HK-2 (cell line): Measurements from ENCODE around the gene ARHGAP8.
"Not testable (repeated sequence)": the region's sequence is repeated elsewhere in the genome, so short reads cannot be mapped to it uniquely, and the experiment has no call there.

ENCODE experiments used
- DNase-seq: peaks from one replicate; pipeline ENCODE4 v3.0.0-alpha.2; 2018; ENCODE audit not compliant: unreplicated experiment

ARHGAP8 gene

GRCh38 chr22:44739024-44739423, 13.4 kb upstream of the ARHGAP8 start:
- no peak for DNase-seq

DNA sequence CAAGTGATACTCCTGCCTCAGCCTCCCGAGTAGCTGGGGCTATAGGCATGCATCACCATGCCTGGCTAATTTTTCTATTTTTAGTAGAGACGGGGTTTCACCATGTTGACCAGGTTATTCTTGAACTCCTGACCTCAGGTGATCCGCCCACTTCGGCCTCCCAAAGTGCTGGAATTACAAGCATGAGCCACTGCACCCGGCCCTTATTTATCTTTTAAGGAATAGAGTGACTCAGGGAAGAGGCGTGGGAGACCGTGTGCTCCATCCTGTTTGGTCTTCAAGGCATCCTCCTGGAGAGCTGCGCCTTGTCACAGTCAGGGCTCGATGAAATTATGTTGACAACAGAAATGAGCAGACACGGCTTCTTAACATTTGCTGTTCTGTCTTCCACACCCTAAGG, 12.7 kb upstream of the ARHGAP8 start:
- peak; percentile 44 for DNase-seq

GRCh38 chr22:44740307-44740706, 12.1 kb upstream of the ARHGAP8 start:
- DNase-seq: no peak

DNA sequence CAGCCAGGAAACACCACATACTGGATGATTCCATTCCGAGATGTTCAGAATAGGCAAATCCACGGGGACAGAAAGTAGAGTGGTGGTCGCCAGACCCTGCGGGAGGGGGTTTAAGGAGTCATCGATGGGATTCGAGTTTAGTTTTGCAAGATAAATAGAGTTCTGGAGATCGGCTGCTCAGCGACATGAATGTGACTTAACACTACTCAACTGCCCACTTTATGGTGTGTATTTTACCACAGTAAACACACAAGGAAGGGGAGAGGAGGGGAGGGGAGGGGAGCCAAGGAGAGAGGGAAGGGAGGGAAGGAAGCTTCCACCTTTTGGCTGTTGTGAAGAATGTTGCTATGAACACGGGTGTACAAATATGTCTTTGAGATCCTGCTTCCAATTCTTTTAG, 10.4 kb upstream of the ARHGAP8 start:
- DNase-seq: no peak

DNA sequence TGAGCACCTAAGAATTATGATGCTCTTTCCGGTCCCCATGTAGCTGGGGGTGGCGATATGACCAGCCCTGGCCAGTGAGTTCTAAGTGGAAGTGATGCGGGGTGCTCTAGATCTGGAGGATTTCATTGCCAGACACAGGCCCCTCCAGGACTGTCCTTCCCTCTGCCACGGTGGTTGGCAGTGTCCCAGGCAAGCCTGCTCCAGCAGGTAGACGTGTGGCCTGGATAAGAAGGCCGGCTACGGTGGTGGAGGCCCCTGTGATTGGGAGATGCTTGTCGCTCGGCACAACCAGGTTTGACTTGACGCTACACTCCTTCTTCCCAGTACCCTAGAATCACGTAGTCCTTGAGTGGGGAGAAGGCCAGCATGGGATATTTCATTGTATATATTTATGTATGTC, 9.1 kb upstream of the ARHGAP8 start:
- DNase-seq: no peak

DNA sequence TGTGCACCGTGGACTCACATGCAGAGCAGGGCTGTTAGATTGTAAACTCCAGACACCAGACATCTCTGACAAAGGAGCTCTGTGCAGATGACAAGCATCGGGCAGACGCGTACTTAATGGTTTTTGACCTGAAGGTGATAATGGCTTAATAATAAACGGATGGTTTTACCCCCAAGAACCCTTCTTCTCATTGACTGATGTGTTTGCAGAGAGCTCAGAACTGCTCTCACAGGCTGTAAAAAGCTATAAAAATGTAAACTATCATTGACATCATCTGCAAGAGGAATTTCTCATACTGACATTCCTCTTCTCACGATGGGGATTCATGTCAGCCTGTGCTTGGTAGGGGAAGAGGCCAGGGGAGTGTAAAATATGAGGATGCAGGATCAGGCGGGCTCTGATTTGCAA, 8.6 kb upstream of the ARHGAP8 start:
- DNase-seq: no peak

GRCh38 chr22:44745853-44746789, 6.3 kb upstream of the ARHGAP8 start:
- DNase-seq: no peak

DNA sequence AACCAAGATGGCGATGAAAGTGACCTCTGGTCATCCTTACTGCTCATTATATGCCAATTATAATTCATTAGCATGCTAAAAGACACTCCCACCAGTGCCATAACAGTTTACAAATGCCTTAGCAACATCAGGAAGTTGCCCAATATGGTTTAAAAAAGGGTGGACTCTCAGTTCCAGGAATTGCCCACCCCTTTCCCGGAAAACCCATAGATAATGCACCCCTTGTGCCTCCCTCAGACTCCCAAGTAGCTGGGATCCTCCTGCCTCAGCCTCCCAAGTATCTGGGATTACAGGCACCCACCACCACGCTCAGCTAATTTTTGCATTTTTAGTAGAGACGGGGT, 4.6 kb upstream of the ARHGAP8 start:
- not testable (repeated sequence) for DNase-seq

- DNase-seq: no peak
Measured at GRCh38 chr22:44748524-44748923, 3.9 kb upstream of the ARHGAP8 start.

GRCh38 chr22:44750481-44750880, 1.9 kb upstream of the ARHGAP8 start:
- no peak for DNase-seq

DNA sequence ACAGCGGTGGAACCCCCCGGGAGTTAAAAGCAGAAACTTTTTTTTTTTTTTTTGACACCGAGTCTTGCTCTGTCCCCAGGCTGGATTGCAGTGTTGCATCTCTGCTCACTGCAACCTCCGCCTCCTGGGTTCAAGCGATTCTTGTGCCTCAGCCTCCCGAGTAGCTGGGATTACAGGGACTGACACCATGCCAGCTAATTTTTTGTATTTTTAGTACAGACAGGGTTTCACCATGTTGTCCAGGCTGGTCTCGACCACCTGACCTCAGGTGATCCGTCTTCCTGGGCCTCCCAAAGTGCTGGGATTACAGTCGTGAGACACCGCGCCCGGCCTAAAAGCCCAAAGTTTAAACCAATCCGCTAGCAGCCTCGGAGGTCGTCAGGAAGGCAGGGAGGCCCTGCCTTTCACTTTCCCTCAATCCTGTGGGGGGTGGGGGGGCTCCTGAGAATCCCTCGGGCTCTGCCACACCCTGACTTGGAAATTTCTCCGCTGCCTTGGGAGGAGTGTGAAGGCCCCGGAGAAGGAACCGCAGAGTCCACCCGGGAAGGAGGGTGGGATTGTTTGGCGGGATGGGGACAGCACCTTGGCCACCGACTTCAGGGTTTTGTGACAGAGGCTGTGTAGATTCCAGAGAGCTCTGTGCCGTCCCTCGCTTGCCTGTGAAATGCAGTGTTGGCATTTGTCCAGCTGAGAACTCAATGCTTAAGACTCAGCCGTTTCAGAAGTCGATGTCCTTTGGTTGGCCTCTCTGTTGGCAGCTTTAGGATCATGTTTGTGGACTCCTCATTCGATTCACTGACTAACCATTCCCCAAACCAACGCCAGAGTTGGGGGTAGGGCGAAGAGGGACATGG, 1.0 kb downstream of the ARHGAP8 start:
- DNase-seq: no peak

DNA sequence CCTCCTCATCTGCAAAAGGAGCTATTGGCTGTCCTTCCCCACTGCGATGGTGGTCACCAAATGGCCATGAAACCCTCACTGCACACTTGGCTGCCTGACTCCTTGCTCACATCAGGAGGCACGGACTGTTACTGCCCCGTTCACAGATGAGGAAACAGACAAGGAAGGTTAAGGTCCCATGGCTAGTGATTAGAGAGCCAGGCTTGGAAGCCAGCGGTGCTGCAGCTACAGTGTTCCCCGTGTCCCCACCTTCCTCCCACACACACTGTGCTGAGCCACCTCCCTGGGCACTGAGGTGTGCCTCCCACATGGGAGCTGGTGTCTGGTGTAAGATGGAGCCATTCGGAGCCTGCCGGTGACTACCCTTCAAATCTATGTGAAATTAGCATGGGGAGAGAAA, 2.6 kb downstream of the ARHGAP8 start:
- DNase-seq: no peak

DNA sequence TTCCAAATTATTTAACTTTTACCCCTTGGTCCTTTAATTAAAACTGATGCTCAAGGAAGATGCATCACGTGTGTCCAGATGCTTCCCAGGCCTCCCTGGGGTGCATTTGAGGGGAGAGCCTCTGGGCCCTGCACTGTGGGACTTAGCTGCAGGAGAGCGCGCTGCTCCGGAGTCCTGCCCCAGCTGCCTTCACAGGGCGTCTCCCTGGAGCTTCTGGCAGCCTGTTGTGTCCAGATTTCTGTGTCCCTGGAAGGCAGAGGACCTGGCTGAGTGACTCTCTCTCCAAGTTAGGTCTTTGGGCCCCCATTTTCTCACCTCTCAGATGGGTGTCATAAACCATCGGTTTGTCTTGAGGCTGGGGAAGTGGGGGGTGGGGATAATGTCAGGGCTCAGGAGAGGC, 3.0 kb downstream of the ARHGAP8 start:
- no peak for DNase-seq

- DNase-seq: no peak
Measured at GRCh38 chr22:44755956-44756361, 3.6 kb downstream of the ARHGAP8 start.

GRCh38 chr22:44758344-44758973, 6.1 kb downstream of the ARHGAP8 start:
- DNase-seq: peak; percentile 22

- DNase-seq: no peak
Measured at GRCh38 chr22:44759001-44759400, 6.6 kb downstream of the ARHGAP8 start.

DNA sequence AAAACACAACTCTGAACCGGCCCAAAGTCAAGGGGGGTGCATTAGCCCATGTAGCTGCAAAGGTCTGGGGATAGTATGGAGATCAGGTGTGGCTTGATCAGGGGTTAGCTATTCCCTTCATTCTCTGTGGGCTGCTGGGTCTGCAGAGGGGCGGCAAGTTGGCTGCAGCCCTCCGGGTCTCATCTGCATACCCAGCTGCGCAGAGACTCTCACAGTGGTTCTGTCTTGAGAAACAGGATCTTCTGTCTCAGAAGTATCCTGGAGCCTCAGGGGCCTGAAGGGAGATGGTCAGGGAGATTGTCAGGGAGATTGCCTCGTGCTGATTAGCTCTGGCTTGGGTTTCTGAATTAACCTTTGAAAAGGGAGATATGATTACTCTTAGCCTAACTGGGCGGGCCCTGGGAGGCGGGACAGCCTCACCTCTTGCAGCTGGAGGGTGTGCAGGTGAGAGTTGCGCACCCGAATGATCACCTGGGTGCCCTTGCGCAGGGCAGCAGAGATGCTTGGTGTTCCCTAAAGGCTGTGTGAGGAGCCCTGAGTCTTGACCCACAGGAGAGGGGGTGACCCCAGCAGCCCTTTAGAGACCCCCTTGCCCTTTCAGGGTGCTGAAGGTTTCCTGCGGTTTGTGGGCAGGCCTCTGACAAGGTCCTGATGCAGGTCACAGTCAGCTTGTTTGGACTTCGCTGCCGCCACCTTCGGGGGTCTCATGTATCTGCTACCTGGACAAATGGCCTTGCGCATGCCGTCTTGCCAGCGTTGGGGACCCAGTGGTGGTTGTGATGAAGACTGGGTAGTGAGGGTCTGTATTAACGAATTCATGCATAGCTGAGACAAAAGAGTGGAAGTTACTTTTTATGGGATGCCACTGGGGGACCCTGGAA, 7.3 kb downstream of the ARHGAP8 start:
- DNase-seq: no peak

DNA sequence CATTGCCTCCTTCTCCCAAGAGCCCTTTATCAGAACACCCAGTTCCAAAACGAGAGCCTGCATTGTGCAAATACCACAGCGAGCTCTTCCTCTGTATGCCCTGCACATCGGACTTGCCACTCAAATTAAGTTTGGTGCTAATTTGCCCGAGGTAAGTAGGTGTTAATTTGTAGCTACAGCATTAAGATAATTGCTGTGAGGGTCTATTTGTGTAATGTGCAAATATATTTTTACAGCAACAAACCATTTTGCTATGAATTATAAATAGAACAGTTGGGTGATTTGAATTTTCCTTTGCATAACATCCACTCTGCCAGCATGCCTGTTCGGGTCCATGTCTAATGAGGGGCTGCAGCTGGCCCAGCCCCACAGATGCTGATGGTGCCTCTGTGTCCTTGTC, 8.1 kb downstream of the ARHGAP8 start:
- no peak for DNase-seq

DNA sequence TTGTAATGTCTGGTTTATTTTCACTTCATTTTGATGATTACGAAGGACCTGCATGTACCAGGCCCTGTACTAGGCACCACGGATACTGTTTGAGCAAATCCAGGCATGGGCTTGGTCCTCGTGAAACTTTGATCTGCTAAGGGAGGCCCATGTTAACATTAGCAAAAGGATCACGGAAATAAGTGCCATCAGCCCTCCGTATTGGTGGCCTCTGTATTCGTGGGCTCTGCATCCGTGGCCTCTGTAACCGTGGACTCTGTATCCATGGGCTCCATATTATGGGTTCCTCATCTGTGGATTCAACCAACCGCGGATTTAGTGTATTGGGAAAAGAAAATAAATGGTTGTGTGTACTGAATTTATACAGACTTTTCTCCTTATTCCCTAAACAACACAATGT, 8.7 kb downstream of the ARHGAP8 start:
- no peak for DNase-seq

DNA sequence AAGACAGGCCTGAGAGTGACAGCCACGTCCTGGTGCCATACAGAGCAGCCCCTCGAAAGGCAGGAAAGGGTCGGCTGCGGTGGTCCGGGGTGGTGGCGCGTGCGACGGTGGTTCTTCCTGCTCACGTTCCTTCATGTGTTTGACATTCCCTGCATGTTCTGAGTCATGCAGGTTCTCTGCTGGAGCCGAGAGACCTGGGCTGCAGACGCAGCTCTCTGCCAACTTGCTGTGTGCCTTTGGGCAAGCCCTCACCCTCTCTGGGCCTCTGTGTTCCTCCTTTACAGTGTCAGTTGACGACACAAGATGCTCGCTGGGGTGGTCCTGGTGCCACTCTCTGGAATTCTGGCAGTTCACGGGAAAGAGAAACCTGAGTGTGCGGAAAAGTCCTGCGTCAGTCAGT, 12.0 kb downstream of the ARHGAP8 start:
- no peak for DNase-seq

GRCh38 chr22:44764974-44765373, 12.6 kb downstream of the ARHGAP8 start:
- DNase-seq: no peak
